ENCODE data around the gene CACNB2.

Gene CACNB2

DNA sequence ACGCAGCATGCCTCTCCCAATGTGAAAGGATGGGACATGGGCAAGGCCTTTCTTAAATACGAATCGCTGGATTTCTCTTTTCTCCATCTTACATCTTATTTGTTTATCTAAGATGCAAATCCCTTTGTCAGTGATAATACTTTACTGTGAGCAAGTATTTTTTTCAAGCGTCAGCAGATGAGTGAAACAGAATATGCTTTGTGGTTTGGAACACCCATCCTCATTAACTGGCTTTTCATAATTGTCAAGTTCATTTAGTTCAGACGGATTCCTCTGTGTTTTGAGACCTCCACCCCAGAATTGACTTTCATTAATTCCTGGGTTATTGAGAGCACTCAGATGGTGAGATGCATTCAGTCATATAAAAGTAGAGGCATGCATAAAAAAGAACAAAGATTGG is 361.4 kb downstream of the CACNB2 start:
- no peak for DNase-seq (ENCODE audit: low read depth in 2 of 3, low spot score in 1 of 3)

DNA sequence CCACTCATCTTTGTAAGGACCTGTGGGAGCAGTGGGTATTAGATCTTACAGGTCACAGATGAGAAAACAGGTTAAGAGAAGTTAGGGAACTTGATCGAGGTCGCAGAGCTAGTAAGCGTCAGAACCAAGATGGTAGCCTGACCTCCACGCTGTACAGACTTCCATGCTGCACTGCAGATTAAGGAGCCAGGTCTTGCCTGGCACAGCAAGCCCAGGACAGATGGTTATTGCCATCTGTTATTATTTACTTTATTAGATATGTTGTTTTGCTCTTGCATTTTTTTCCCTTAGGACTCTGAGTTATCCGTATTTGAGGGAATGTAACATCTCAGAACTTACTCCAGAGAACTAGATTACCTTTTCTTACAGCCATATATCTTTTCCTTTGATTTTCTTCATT is 363.9 kb downstream of the CACNB2 start:
- DNase-seq (ENCODE audit: low read depth in 2 of 3, low spot score in 1 of 3): no peak

DNA sequence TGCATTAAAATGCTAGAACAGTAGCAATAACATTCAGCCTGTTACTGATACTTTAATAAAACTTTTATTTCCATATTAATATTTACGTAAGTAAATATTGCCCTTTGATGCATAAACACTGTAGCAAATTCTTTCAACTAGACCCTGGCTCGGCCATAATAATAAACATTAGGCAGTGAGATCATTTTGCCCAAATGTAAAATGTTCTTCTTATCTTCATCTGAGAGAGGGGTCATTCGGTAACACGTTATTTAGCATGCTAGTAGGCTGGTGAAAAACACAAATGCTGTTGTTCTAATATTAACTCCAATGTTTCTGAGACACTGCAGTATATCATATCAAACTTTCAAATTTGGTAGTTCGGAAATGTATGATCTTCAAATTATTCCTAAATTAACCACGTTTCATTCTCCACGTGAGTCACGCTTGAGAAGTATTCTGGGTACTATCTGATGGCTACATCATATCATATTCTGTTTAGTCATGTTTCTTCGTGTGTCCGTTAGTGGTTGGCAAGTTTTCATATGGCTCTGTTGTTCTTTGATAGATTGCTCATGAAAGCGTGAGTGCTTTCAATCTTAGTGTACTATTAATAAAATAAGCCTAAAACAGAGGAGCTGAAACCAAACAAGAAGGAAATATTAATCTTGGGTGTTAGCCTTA is 365.4 kb downstream of the CACNB2 start:
- no peak for DNase-seq (ENCODE audit: low read depth in 2 of 3, low spot score in 1 of 3)

DNA sequence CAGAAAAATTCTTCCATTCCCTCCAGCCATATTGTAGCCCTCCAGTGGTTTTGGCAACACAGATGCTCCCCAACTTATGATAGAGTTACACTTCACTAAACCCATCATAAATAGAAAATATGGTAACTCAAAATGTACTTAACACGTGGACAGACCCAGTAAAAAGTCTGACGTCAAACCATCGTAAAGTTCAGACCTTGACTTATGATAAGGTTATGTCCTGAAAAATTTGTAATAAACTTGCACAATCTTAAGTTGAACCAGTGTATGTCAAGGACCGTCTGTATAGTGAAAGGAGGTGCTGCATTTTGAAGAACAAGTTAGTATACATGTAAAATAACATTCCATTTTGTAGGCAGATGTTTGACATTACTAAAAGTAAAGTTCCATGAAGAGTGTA is 368.4 kb downstream of the CACNB2 start:
- no peak for DNase-seq (ENCODE audit: low read depth in 2 of 3, low spot score in 1 of 3)

DNA sequence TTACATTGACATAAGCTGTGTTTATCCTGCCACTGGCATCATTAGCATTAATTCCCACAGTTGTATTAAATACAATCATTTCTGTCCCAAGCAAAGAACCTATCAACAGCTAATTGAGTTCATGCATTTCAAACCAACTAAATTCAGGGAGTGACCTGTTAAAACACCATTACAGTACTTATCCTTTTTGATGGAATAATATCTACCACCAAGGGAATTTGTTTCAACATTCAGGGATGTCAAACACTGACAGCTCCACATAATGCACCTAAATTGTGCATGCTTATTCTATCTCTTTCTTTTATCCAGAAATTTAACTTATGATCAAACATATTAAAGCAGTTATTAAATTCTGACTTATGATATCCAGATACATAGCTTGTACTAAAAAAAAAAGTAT is 374.3 kb downstream of the CACNB2 start:
- DNase-seq (ENCODE audit: low read depth in 2 of 3, low spot score in 1 of 3): no peak

DNA sequence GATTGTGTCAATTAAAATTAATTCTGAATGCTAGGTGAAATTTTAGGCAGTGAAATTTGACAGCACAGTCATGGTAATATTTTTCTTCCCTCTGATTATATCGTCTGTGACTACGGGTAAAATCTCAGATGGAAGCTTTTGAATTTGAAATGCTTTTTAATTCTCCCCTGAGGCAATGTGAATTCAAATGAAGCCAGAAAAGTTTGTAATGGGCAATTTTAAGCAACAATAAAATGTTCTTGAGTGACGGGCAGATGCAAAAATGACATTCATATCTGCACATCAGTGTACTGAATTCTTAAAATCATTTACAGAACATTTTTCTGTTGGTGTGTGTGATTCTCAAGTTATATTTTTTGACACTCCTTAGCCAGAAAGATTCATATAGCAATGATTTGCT is 376.6 kb downstream of the CACNB2 start:
- DNase-seq (ENCODE audit: low read depth in 2 of 3, low spot score in 1 of 3): no peak

DNA sequence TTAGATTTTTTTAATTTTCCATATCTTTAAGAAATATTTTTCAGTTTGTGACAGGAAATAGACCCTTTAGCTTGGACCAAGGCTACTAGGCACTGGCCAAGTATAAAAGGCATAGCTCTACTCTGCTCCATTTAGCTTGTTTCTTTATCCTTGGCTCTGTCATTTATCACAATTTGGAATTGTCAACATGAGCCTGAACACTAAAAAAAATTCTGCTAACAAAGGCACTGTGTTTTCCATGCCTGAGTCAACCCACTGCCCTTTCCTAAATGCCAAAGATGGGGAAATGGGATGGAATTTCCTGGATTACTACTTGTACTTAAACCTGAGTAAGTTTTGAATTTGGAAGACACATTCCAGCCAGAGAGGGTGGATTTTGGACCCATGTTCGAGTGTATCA is 382.8 kb downstream of the CACNB2 start:
- DNase-seq (ENCODE audit: low read depth in 2 of 3, low spot score in 1 of 3): no peak

DNA sequence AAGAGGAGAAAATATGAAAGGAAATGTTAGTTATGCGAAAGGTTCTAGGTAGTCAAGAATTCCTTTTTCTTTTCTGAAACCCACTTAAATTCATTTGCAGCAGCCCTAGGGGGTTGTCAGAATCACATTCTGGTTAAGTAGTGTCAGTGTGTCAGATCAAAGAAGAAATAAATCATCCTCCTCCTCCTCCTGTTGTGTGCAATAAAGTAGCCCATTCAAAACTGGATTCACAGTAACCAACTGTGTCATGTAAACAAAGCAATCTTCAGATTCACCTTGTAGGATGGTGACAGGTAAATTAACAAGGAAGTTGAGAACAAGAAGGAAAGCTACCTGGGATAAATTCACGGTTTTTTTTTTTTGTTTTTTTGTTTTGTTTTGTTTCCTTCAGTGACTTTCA is 383.6 kb downstream of the CACNB2 start:
- no peak for DNase-seq (ENCODE audit: low read depth in 2 of 3, low spot score in 1 of 3)

DNA sequence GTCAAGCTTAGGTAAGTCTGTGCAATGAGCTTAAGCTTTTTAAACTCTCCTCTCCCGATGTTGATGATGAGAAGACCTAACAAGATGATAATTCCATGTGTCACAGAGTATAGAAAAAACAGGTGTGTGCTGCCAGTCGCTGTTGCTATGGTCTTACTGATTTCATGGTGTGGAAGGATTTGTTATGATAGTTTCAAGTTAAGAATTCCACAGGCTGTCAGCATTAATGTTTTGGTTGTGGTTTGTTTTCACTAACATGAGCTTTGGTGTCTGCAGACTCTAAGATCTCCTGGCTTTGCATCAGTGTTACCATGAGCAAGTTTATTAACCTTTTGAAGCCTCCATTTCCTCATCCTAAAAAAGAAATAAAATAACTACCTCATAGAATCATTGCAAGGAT is 387.5 kb downstream of the CACNB2 start:
- no peak for DNase-seq (ENCODE audit: low read depth in 2 of 3, low spot score in 1 of 3)

DNA sequence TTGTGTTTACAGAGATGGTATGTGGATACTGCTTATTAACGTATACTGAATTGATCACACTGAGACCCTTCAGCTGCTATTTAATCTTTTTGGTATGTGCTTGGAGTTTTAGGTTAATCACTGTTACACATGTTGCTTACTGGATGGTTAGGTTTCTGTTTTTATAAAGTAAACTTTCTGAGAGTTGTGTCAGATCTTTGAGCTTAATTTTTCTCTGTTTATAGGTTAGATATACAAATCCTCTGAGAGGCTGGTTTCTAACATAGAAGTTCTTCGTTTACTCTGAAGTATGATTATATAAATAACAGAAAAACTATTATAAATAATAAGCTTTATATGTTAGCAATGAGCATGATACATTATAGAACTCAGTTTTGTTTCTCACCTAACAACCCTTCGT is 388.1 kb downstream of the CACNB2 start:
- no peak for DNase-seq (ENCODE audit: low read depth in 2 of 3, low spot score in 1 of 3)

DNA sequence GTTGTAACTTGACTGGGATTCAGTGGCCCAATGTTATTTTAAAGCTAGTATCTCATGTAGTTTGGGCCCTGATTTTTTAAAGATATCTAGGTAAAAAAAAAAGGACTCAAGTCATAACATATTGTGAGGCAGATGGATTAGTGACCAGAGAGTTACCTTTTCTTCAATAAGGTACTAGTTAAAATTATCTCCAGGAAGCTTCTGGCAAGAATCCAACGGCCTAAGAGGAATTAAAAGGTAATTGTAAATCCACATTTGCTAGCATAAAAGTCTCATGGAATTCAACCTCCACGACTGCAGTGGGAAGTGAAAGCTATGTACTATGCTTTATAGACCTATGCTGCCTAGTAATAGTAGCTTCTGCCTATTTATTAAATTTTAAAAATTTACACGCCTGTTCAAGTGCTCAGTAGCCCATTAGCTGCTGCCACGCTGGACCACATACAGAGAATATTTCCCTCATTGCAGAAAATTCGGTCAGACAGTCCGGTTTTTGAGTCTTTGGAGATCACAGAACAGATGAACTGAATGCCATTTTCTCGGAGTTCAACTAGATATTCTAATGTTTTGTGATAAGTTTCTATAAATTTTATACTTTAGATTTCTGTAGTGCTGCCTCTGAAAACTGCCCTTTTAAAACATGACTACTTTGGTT is 392.8 kb downstream of the CACNB2 start:
- DNase-seq (ENCODE audit: low read depth in 2 of 3, low spot score in 1 of 3): no peak

DNA sequence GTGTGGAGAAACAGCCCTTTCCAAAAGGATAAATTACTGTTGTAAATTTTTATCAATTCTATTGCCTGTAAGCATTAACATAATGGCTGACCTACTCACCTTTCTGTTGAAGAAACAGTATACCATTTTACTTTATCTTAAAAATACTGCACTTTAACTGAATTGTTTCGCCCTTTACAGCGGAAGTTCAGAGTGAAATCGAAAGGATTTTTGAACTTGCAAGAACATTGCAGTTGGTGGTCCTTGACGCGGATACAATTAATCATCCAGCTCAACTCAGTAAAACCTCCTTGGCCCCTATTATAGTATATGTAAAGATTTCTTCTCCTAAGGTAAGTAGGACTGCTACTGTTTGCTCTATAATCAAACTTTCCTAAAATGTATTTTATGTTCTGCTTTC is 393.7 kb downstream of the CACNB2 start:
- no peak for DNase-seq (ENCODE audit: low read depth in 2 of 3, low spot score in 1 of 3)

DNA sequence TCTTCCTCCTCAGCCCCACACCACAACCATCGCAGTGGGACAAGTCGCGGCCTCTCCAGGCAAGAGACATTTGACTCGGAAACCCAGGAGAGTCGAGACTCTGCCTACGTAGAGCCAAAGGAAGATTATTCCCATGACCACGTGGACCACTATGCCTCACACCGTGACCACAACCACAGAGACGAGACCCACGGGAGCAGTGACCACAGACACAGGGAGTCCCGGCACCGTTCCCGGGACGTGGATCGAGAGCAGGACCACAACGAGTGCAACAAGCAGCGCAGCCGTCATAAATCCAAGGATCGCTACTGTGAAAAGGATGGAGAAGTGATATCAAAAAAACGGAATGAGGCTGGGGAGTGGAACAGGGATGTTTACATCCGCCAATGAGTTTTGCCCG is 399.1 kb downstream of the CACNB2 start:
- no peak for DNase-seq (ENCODE audit: low read depth in 2 of 3, low spot score in 1 of 3)

DNA sequence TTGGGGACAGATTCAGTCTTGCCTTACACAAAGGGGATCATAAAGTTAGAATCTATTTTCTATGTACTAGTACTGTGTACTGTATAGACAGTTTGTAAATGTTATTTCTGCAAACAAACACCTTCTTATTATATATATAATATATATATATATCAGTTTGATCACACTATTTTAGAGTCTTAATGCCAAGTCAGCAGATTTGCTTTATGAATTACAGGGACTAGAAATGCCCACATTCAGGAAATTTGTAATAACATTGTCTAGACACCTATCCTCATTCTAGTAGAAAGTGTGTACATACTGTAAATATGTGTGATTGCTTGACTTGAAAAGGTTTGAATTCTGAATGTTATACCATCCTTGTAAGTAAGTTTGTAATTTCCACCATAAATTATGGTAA is 400.0 kb downstream of the CACNB2 start:
- no peak for DNase-seq (ENCODE audit: low read depth in 2 of 3, low spot score in 1 of 3)

DNA sequence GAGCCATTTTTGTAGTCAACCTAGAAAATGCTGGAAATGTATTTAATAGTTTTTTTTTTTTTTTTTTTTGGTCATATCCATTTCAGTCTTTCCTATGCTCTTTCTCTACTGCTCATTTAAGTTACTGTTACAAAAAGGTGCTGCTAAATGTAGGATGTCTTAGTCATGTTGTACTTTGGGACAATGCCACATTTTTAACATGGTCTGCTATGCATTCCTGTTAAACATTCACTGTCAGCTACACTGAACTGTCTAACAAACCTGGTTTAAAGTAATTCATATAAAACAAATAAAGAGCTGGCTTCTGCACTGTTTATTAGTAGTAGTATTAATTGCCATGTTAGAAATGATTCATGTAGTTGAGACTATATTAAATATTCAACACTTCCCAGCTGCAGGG is 402.6 kb downstream of the CACNB2 start:
- DNase-seq (ENCODE audit: low read depth in 2 of 3, low spot score in 1 of 3): no peak

DNA sequence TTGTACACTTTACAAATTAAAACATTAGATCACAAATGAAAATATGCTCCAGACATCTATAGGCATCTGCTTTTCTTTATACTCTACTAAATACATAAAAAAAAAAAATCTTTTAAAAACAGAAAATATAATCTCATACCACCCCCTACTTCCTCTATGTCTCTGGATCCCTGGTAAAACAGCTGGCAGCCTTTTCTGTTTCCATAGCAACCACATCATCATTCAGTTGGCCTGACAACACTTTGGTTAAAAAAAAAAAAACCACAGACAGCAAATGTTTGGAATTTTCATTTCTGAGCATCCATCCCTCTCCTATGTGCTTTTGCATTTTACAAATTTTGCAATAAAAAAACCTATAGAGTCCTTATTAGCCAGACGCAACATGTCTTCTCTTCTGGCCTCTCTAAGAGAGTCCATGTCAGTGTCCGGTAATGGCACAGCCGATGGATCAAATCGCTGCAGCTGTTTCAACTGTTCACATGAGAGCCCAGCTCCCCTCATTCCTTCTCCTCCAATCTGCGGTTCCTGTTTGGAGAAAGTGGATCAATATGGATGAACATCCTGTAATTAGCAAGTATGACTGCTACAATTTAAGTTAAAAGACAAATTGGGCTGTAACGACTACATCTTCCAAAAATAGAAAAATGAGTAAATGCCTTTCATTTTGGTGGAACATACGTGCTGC is 405.5 kb downstream of the CACNB2 start:
- no peak for DNase-seq (ENCODE audit: low read depth in 2 of 3, low spot score in 1 of 3)

DNA sequence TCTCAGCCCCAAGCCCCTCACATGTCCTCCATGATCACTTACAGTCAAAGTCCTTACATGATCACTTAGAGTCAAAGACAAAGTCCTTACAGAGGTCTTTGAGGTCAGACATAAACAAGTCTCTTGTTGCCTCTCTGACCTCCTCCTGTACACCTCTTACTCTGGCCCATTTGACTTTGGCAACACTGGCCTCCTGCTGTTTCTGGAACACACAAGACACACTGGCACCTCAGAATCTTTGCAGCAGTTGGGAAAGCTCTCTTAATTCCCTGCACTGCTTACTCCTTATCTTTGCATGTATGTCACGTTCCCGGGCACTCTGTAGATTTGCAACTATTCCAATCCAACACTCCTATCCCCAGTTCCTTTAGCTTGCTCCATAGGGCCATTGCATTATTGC is 408.9 kb downstream of the CACNB2 start:
- DNase-seq (ENCODE audit: low read depth in 2 of 3, low spot score in 1 of 3): no peak

DNA sequence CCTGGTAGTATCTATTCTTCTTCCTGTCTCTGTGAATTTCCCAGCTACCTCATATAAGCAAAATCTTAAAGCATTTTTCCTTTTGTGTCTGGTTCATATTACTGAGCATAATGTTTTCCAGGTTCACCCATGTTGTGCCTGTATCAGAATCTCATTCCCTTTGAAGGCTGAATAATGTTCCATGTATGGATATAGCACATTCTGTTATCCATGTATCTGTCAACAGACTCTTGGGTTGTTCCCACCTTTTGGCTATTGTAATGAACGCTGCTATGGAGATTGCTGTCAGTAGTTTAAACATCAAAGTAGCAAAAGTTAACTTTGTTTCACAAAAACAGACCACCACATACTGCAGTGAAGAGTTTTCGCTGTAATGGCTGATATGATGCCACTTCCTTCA is 411.2 kb downstream of the CACNB2 start:
- no peak for DNase-seq (ENCODE audit: low read depth in 2 of 3, low spot score in 1 of 3)

DNA sequence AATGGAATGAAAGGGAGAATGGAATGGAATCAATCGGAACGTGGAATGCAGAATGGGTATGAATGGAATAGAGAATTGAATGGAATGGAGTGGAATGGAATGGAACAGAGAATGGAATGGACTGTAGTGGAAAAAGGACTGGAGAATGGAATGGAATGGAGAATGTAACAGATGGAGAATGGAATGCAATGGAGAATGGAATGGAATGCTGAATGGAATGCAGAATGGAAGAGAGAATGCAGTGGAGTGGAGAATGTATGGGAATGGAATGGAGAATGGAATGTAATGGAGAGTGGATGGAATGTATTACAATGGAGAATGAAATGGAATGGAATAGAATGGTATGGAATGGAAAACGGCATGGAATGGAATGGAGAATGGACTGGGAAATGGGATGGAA is 414.3 kb downstream of the CACNB2 start:
- no peak for DNase-seq (ENCODE audit: low read depth in 2 of 3, low spot score in 1 of 3)

DNA sequence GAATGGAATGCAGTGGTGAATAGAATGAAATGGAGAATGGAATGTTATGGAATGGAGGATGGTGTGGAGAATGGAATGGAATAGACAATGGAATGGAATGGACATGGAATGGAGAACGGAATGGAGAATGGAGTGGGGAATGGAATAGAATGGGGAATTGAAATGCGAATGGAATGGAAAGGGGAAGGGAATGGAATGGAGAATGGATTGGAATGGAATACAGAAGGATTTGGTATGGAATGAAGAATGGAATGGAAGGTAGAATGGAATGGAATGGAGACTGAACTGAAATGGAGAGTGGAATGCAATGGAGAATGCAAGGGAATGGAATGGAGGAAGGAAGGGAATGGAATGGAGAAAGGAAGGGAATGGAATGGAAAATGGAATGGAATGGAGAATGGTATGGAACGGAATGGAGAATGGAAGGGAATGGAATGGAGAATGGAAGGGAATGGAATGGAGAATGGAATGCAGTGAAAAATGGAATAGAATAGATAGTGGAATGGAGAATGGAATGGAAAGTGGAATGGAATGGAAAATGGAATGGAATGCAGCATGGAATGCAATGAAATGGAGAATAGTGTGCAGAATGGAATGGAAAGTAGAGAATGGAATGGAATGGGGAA is 416.4 kb downstream of the CACNB2 start:
- no peak for DNase-seq (ENCODE audit: low read depth in 2 of 3, low spot score in 1 of 3)

DNA sequence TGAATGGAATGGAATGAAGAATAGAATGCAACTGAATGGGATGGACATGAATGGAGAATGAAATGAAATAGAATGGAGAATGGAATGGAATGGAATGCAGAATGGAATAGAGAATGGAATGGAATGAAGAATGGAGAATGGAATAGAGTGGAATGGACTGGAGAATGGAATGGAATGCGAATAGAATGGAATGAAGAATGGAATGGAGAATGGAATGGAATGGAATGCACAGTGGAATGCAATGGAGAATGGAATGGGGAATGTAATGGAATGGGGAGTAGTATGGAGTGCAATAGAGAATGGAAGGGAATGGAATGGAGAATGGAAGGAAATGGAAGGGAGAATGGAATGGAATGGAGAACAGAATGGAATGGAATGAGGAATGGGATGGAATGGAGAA is 417.7 kb downstream of the CACNB2 start:
- DNase-seq (ENCODE audit: low read depth in 2 of 3, low spot score in 1 of 3): no peak

DNA sequence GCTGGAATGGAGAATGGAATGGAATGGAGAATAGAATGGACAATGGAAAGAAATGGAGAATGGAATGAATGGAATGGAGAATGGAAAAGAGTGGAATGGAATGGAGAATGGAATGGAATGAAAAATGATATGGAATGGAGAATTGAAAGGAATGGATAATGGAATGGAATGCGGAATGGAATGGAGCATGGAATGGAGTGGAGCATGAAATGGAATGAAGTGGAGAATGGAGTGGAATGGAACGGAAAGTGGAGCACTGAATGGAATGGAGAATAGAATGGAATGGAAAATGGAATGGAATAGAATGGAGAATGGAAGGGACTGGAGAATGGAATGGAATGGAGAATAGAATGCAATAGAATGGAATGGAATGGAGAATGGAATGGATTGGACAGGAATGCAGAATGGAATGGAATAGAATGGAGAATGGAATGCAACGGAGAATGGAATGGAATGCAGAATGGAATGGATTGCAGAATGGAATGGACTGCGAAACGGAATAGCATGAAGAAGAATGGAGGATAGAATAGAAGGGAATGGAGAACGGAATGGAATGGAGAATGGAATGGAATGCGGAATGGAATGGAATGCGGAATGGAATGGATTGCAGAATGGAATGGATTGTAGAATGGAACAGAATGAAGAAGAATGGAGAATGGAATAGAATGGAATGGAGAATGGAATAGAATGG is 421.8 kb downstream of the CACNB2 start:
- DNase-seq (ENCODE audit: low read depth in 2 of 3, low spot score in 1 of 3): no peak

Data from stimulated activated CD4-positive, alpha-beta T cell treated with anti-CD3 and anti-CD28 coated beads, Interleukin-12 subunit alpha, Interleukin-12 subunit beta, amount 100 ng/mL, for 48 hours (primary cell).